Left lobe of liver (tissue), 2 donors: Measurements from ENCODE around the gene DNAJB9. TPM values are rescaled to one million over a fixed set of nuclear protein-coding genes. Genes with fewer than 3 reads are reported as not detected.
"Not testable (repeated sequence)": the region's sequence is repeated elsewhere in the genome, so short reads cannot be mapped to it uniquely, and the experiment has no call there.

ENCODE experiments used
- ATAC-seq: fragments of 200-7000 bp; cut with Tn5 transposase; one replicate; pipeline ENCODE4 v1.9.1; 2020; ENCODE audit warnings: mild to moderate bottlenecking, moderate library complexity
- DNase-seq: peaks from one replicate; pipeline ENCODE4 v3.0.0-alpha.2; 2020; ENCODE audit warnings: low spot score
- total RNA-seq: library from RNA; stranded (reverse); gene quantifications from one replicate; pipeline ENCODE4 v1.2.1, GENCODE V29; 2021
- donor health status: DM: no; HTN: no; CAD: no; lungs with moderate emphysema.
- donor health status: DM: no; HTN: yes; CAD: no.

The DNAJB9 gene
- total RNA-seq, result 48.4 TPM

GRCh38 chr7:108569381-108570145, at the start of gene DNAJB9, which contains the start of gene THAP5:
Gene DNAJB9 (plus strand): TSS chr7:108569874. CDS start chr7:108571727, 1,853 bp downstream.
Gene THAP5 (minus strand): TSS chr7:108569706. CDS start chr7:108569569, 137 bp downstream.
- ATAC-seq, result peak; percentile 90

DNA sequence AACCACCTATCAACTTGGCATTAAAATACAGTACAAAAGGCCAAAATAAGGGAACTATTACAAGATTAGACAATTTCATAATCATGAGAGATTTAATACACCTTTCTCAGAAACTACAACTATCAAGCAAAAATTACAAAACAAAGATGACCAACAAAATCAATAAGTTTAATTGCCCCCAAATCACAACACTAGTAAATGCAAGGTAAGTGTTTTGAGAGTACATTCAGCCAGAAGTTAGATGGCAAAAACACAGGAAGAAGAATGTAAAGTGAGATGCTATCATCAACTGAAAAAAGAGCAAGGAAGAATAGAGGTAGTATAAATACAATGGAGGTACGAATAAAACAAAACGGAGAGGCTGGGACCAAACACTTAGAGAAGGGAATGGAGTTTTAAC, 46.9 kb upstream of the DNAJB9 start:
- no peak for ATAC-seq
- no peak for DNase-seq

More at GRCh38 chr7:108569381-108570145, at the start of gene DNAJB9, which contains the start of gene THAP5:
- DNase-seq, result peak; percentile 100

DNA sequence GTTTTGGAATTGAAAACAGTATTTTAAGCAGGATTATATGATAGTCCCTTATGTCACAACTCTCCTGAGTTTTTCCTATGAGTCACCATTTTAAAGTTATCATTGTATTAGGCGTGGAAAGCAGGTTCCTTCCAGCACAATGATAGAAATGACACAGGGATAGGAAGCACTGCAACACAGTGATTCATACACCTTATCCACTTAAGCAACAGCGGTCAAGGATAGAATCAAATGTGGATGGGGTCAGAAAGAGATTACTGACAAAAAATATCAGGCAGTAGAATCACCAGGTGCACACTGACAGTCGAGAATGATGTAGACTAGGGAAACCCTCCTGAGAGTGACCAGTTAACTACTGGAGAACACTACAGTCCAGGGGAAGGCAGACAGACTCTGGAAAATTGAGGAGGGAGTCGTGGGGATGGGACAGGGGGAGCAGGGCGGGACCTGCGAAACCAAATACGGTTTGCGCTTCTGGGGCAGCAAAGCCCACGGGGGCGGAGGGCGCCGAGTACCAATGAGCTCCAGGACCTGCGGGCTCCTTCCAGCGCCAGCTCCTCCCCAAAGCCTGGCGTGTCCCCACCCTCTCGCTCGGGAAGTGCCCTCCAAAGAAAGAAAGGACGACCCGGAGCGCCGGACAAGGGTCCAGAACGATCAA, 44.2 kb upstream of the DNAJB9 start:
- ATAC-seq (peak; percentile 79), DNase-seq (peak; percentile 91)

GRCh38 chr7:108525985-108526767, 43.5 kb upstream of the DNAJB9 start, which contains the start of gene PNPLA8:
Gene PNPLA8 (minus strand): TSS chr7:108526135. CDS start chr7:108515491, 10,644 bp downstream.
- ATAC-seq, result peak; percentile 89

GRCh38 chr7:108526768-108527017, 43.0 kb upstream of the DNAJB9 start:
- no peak for ATAC-seq

More at GRCh38 chr7:108525985-108526767, 43.5 kb upstream of the DNAJB9 start, which contains the start of gene PNPLA8:
- DNase-seq, result peak; percentile 100

GRCh38 chr7:108528183-108528712, 41.4 kb upstream of the DNAJB9 start:
- DNase-seq, result no peak

More at GRCh38 chr7:108526768-108527017, 43.0 kb upstream of the DNAJB9 start:
- DNase-seq, result no peak

DNA sequence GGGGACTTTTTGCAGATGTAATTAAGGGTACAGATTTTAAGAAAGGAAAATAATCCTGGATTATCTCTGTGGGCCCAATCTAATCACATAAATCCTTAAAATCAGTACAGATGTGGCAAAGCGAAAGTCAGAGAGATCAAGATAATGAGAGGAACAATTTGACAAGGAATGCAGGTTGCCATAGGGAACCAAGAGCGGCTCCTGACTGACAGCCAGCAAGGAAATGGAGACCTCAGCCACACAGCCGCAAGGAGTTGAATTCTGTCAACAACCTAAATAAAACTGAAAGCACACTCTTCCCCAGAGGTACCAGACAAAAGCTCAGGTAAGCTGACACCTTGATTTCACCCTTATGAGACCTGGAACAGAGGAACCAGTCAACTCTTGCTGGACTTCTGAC, 40.3 kb upstream of the DNAJB9 start:
- ATAC-seq (no peak), DNase-seq (no peak)

More at GRCh38 chr7:108528183-108528712, 41.4 kb upstream of the DNAJB9 start:
- no peak for ATAC-seq

DNA sequence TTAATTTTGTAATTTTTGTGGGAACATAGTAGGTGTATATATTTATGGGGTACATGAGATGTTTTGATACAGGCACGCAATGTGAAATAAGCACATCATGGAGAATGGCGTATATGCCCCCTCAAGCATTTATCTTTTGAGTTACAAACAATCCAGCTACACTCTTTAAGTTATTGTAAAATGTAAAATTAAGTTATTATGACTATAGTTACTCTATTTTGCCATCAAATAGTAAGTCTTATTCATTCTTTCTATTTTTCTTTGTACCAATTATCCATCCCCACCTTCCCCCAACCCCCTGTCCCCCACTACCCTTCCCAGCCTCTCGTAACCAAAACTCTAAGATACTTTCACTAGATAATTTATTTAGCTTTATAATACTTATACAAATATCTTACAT, 36.0 kb upstream of the DNAJB9 start:
- DNase-seq (no peak), ATAC-seq (no peak)

DNA sequence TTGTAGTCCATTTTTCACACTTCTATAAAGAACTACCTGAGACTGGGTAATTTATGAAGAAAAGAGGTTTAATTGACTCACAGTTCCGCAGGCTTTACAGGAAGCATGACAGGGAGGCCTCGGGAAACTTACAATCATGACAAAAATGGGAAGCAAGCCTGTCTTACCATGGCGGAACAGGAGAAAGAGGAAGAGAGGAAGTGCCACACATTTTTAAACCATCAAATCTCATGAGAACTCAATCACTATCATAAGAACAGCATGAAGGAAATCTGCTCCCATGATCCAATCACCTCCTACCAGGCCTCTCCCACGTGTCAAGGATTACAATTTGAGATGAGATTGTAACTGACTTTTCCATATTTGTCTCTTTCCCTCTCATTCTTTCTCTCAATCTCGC, 34.4 kb upstream of the DNAJB9 start:
- DNase-seq (no peak), ATAC-seq (no peak)

GRCh38 chr7:108535744-108536143, 33.9 kb upstream of the DNAJB9 start:
- DNase-seq, result no peak
- no peak for ATAC-seq

- DNase-seq (no peak), ATAC-seq (no peak)
Observed at GRCh38 chr7:108537229-108537628, 32.4 kb upstream of the DNAJB9 start.

DNA sequence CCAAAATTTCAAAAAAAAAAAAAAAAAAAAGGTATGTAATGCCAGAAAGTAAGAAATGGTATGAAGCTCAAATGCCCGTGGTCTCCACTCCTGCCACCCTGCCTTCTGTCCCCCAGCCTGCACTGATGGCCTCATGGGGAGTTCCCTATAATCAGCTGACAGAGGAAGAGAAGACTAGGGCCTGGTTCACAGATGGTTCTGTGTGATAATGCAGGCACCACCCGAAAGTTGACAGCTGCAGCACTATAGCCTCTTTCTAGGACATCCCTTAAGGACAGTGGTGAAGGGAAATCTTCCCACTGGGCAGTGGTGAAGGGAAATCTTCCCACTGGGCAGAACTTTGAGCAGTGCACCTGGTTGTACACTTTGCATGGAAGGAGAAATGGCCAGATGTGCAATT, 31.4 kb upstream of the DNAJB9 start:
- not testable (repeated sequence) for DNase-seq, ATAC-seq

DNA sequence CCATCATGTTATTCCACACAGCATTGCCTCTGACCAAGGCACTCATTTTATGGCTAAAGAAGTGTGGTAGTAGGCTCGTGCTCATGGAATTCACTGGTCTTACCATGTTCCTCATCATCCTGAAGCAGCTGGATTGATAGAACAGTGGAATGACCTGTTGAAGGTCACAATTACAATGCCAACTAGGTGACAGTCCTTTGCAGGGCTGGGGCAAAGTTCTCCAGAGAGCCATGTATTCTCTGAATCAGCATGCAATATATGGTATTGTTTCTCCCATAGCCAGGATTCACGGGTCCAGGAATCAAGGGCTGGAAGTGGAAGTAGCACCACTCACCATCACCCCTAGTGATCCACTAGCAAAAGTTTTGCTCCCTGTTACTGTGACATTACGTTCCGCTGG, 31.0 kb upstream of the DNAJB9 start:
- ATAC-seq, result peak; percentile 37
- DNase-seq, result not testable (repeated sequence)

DNA sequence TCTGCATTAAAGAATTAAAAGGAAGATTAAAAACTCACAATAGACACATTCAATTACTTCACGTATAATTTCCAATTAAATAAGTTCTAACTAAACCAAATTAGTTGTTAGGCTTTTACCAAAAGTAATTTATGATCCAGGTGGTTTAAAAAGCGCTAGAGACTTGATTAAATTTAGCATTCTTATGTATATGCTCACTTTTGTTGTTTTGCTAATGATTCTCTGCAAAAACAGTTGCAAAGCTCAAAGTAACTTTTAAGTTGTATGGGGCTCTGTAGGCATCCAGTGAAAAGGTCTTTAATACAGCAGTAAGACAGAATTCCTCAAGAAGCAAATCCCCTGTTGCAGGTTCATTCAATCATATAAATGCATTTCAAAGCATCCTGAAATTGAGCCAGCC, 28.2 kb upstream of the DNAJB9 start:
- DNase-seq (no peak), ATAC-seq (no peak)

DNA sequence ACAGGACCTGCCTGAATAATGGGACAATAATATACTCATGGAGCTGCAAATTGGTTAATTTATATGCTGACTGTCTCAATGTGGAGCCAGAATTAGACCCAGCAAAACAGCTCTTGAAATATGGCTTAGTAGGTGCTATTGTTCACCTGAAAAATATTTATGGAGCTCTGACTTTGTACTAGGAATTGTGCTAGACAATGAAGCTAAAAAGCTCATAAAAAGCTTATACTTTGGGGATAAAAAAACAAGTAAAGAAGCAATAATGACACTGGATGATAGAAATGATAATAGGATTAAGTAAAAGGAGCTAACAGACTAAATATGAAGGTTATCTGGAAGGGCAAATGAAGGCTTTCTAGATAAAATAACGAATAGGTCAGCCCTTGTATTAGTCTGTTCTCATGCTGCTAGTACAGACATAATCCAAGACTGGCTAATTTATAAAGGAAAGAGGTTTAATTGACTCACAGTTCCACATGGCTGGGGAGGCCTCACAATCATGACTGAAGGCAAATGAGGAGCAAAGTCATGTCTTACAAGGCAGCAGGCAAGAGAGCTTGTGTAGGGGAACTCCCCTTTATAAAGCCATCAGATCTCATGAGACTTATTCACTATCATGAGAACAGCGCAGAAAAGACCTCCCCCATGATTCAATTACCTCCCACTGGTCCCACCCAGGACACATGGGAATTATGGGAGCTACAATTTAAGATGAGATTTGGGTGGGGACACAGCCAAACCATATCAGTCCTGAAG, 21.4 kb upstream of the DNAJB9 start:
- not testable (repeated sequence) for ATAC-seq, DNase-seq

GRCh38 chr7:108556665-108557064, 13.0 kb upstream of the DNAJB9 start:
- not testable (repeated sequence) for DNase-seq, ATAC-seq

GRCh38 chr7:108557191-108557590, 12.5 kb upstream of the DNAJB9 start:
- ATAC-seq (no peak), DNase-seq (no peak)

DNA sequence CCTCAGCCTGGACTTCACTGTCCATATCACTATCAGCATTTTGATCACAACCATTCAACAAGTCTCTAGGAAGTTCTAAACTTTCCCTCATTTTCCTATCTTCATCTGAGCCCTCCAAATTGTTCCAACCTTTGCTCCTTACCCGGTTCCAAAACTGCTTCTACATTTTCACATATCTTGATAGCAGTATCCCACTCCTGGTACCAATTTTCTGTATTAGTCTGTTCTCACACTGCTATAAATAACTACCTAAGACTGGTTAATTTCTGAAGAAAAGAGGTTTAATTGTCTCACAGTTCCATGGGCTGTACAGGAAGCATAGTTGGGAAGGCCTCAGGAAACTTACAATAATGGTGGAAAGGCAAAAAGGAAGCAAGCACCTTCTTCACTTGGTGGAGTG, 12.1 kb upstream of the DNAJB9 start:
- DNase-seq (no peak), ATAC-seq (no peak)

DNA sequence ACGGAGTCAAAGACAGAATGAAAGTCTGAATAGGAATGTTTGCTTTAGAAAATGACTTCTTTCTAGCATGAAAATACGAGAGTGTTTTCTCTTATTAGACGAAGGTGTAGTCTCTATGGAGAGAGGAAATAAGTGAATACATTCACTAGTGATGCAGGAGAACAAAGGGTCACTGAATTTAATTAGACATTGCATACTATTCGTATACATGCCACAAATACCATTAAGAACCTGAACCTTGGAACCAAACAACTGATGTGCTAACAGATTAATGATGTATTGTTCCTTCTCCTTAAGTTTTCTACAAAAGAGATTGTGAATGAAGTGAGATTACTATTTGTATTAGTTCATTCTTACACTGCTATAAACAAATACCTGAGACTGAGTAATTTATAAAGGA, 10.4 kb upstream of the DNAJB9 start:
- no peak for DNase-seq
- no peak for ATAC-seq

- ATAC-seq (no peak), DNase-seq (no peak)
Observed at GRCh38 chr7:108561047-108561619, 8.5 kb upstream of the DNAJB9 start.
